Adipocyte (in vitro differentiated cells): ENCODE measurements around the gene DALRD3.

Source experiments
- DNase-seq: peaks from one replicate; pipeline ENCODE4 v3.0.0-alpha.2; 2015; ENCODE audit warnings: low read depth
- H3K27me3 ChIP-seq: replicated peaks from 2 replicates; pipeline ENCODE4 v1.7.0; 2013; ENCODE audit warnings: mild to moderate bottlenecking, low read length, moderate library complexity; ENCODE audit not compliant: control insufficient read depth, insufficient read depth
- H3K36me3 ChIP-seq: 2 replicates; pipeline ENCODE4 v1.7.0; 2013; ENCODE audit warnings: low read length, mild to moderate bottlenecking, moderate library complexity; ENCODE audit not compliant: control insufficient read depth, insufficient read depth, severe bottlenecking
- H3K4me1 ChIP-seq: 2 replicates; pipeline ENCODE4 v1.7.0; 2013; ENCODE audit warnings: mild to moderate bottlenecking, low read length, moderate library complexity; ENCODE audit not compliant: control insufficient read depth, insufficient read depth
- H3K4me3 ChIP-seq: 2 replicates; pipeline ENCODE4 v1.7.0; 2013; ENCODE audit warnings: mild to moderate bottlenecking, low read length, moderate library complexity
- H3K9ac ChIP-seq: 2 replicates; pipeline ENCODE4 v1.7.0; 2013; ENCODE audit warnings: mild to moderate bottlenecking, low read length, moderate library complexity
- H3K9me3 ChIP-seq: 2 replicates; pipeline ENCODE4 v1.7.0; 2013; ENCODE audit warnings: mild to moderate bottlenecking, low read length, moderate library complexity; ENCODE audit not compliant: control insufficient read depth

The DALRD3 gene, protein sequence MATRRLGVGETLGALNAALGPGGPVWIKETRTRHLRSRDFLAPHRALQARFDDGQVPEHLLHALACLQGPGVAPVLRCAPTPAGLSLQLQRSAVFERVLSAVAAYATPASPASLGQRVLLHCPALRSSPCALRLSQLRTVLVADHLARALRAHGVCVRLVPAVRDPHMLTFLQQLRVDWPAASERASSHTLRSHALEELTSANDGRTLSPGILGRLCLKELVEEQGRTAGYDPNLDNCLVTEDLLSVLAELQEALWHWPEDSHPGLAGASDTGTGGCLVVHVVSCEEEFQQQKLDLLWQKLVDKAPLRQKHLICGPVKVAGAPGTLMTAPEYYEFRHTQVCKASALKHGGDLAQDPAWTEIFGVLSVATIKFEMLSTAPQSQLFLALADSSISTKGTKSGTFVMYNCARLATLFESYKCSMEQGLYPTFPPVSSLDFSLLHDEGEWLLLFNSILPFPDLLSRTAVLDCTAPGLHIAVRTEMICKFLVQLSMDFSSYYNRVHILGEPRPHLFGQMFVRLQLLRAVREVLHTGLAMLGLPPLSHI

DNA sequence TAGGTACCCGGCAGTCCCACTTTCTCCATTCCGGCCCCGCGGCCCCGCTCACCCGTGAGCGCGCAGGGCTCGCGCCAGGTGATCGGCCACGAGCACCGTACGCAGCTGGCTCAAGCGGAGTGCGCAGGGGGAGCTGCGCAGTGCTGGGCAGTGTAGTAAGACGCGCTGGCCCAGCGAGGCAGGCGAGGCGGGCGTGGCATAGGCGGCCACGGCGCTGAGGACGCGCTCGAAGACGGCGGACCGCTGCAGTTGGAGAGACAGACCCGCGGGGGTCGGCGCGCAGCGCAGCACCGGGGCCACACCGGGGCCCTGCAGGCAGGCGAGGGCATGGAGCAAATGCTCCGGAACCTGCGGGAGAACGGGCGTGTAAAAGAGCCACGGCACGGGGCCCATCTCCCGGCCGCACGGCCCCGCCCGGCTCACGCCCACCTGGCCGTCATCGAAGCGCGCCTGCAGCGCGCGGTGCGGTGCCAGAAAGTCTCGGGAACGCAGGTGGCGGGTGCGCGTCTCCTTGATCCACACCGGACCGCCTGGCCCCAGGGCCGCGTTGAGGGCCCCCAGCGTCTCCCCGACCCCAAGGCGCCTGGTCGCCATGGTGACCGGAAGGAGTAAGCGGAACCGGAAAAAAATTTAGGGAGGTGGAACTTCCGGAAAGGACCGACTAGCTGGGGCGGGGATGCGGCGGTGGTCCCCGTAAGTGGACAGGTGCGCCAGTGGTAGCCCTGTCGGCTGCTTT, at the start of gene DALRD3:
Gene DALRD3, minus strand, starts transcription at position 610 of the 736 bp plus-strand sequence. Its CDS starts 16 bp downstream, at position 594.
- H3K4me1 ChIP-seq, result peaks cover 34% of the 10 kb centered on the region
- H3K4me3 ChIP-seq, result peak within 1 kb of the TSS; percentile 91
- no peaks in the 10 kb centered on the region for H3K9me3 ChIP-seq
- peaks cover 20% of the 10 kb centered on the region for H3K36me3 ChIP-seq
- peak; percentile 80 for DNase-seq
- H3K27me3 ChIP-seq, result no peaks in the 10 kb centered on the region
- peak within 1 kb of the TSS; percentile 88 for H3K9ac ChIP-seq

DNA sequence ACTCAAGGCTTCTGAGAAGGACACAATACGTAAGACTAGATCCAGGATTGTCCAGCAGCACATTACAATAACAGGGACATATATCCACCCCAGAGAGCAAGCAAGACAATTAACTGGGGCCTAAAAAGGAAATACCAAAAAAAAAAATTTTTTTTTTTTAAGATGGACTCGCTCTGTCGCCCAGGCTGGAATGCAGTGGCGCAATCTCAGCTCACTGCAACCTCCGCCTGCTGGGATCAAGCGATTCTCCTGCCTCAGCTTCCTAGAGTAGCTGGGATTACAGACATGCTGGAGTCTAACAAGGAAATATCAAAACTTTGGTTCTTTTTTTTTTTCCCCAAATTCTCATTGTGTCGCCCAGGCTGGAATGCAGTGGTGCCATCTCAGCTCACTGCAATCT, 39.6 kb upstream of the DALRD3 start:
- no peak for DNase-seq
- Histone ChIP-seq H3K4me3 (no peak overlapping the region), H3K4me1 (peaks cover 13% of the 10 kb centered on the region), H3K9ac (no peak overlapping the region), H3K27me3 (no peaks in the 10 kb centered on the region), H3K36me3 (peaks cover 40% of the 10 kb centered on the region), H3K9me3 (no peaks in the 10 kb centered on the region)

DNA sequence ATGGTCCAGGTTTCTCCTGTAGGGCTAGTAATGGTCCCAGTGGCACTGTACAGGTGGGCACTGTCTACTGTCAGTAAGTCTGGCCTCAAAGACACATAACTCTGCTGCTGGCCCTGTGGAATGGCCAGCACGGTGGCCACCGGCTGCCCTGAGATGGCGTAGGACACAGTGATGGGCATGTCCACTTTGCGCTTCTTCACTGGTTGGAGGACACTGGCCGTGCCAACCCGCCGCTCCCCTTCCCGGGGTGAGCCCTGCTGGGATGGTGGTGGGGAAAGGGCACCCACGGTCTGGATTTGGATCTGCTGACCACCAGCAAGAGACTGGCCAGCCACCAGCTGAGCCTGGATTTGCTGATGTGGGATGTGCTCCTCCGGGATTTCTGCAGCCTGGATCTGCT, 38.9 kb upstream of the DALRD3 start:
- Histone ChIP-seq H3K9me3 (no peaks in the 10 kb centered on the region), H3K4me3 (no peak overlapping the region), H3K9ac (no peak overlapping the region), H3K27me3 (no peaks in the 10 kb centered on the region), H3K4me1 (peaks cover 18% of the 10 kb centered on the region), H3K36me3 (peaks cover 42% of the 10 kb centered on the region)
- DNase-seq, result no peak

DNA sequence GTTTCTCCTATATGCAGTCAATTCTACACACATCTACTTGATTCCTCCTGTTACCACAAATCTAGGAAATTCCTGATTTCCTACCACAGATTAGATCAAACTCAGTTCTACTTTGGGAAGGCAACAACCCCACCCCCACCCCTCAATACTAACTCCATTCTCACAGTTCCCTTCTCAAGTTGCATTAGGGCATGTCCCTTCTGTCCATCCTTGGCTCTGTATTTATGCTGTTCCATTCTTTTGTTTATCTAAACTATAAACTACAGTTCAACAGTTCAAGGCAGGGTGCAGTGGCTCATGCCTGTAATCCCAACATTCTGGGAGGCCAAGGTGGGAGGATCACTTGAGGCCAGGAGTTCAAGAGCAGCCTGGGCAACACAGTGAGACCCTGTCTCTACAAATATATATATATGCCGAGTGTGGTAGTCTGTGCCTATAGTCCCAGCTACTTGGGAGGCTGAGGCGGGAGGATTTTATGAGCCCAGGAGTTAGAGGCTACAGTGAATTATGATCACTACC, 36.0 kb upstream of the DALRD3 start:
- peaks cover 40% of the 10 kb centered on the region for H3K4me1 ChIP-seq
- no peak overlapping the region for H3K4me3 ChIP-seq
- no peaks in the 10 kb centered on the region for H3K27me3 ChIP-seq
- peaks cover 39% of the 10 kb centered on the region for H3K36me3 ChIP-seq
- no peak overlapping the region for H3K9ac ChIP-seq
- DNase-seq, result no peak
- no peaks in the 10 kb centered on the region for H3K9me3 ChIP-seq

DNA sequence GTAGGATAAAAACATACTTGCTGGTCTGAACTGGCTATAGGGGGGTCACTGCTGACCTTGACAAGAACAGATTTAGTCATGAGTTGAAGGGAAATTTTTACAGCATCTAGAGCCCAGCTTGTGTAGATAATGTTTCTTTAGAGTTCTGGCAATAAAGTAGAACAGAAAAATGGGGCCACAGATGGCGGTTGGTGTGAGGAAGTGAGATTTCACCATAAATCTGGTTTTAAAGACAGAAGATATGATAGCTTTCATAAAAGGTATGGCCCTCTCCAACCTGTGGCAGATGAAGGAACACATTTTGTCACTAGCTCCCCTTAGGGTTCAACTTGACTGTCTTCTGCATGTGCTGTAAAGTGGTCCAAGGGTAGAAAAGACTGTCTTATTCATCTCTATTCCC, 35.2 kb upstream of the DALRD3 start:
- H3K27me3 ChIP-seq, result no peaks in the 10 kb centered on the region
- no peak overlapping the region for H3K9ac ChIP-seq
- H3K9me3 ChIP-seq, result no peaks in the 10 kb centered on the region
- no peak for DNase-seq
- peaks cover 45% of the 10 kb centered on the region for H3K4me1 ChIP-seq
- H3K36me3 ChIP-seq, result peaks cover 39% of the 10 kb centered on the region
- no peak overlapping the region for H3K4me3 ChIP-seq

DNA sequence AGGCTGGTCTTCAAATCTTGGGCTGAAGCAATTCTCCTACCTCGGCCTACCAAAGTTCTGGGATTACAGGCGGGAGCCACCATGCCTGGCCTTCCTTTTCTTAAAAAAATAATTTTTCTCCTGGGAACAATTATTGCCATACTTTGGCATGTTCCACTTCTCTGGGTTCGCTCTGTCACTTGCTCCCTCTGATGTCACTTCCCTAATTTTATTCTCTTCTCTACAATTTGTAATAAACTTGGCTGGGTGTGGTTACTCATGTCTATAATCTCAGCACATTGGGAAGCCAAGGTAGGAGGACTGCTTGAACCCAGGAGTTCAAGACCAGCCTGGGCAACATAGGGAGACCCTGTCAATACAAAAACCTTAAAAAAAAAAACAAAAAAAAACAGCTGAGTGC, 16.9 kb upstream of the DALRD3 start:
- no peak overlapping the region for H3K9ac ChIP-seq
- peaks cover 71% of the 10 kb centered on the region for H3K36me3 ChIP-seq
- DNase-seq, result no peak
- no peaks in the 10 kb centered on the region for H3K9me3 ChIP-seq
- H3K4me1 ChIP-seq, result peaks cover 12% of the 10 kb centered on the region
- H3K4me3 ChIP-seq, result no peak overlapping the region
- H3K27me3 ChIP-seq, result no peaks in the 10 kb centered on the region

DNA sequence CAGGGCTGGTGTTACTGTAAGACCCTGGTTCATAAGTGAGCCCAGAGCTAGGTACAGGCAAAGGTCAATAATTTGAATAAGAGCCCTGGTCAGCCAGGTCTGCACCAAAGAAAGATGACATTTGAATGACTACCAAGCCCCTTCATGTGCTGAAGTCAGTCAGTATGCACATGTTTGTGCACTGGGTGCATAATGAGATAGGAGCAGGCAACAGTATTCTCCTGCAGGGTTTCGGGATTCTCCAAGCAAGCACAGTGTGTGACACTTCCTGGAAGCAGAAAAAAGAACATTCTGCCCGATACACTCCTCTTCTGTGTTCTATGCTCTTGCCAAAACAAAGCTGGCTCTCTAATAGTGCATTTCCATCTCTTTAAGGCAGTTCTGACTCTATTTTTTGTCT, 16.3 kb upstream of the DALRD3 start:
- Histone ChIP-seq H3K4me3 (no peak overlapping the region), H3K9me3 (no peaks in the 10 kb centered on the region), H3K9ac (no peak overlapping the region), H3K36me3 (peaks cover 71% of the 10 kb centered on the region), H3K4me1 (peaks cover 13% of the 10 kb centered on the region), H3K27me3 (no peaks in the 10 kb centered on the region)
- DNase-seq, result no peak

DNA sequence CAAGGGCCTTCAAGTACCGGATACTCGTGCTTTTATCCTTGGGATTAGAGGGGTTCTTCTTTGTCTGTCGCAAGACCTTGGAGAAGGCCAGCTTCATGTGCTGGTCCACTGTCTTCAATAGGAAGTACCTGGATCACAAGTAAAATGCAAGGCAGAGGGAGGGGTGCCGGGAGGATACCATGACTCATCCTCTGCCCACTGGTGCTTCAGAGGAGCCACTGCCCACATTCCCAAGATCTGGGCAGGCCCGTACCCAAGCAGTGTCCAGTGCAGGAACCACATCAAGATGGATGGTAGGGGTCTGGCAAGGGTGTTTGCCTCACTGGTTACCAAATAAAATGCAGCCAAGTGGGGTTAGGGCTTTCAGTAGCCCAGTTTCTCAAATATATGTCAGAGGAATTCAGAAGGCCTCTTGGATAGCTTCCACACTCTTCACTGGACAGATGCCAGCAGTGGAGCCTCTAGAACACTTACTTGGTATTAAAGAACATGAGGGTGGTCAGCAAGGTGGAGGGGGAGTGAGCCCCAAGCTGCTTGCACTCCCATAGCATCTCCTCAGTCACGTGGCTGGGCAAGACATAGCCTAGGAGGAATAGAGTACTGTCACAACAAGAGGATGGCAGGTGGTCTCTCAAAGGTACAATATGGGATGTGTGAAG, 14.4 kb upstream of the DALRD3 start:
- no peak overlapping the region for H3K4me3 ChIP-seq
- no peaks in the 10 kb centered on the region for H3K9me3 ChIP-seq
- no peaks in the 10 kb centered on the region for H3K27me3 ChIP-seq
- H3K36me3 ChIP-seq, result peaks cover 71% of the 10 kb centered on the region
- no peak overlapping the region for H3K9ac ChIP-seq
- H3K4me1 ChIP-seq, result peaks cover 27% of the 10 kb centered on the region
- DNase-seq, result no peak

DNA sequence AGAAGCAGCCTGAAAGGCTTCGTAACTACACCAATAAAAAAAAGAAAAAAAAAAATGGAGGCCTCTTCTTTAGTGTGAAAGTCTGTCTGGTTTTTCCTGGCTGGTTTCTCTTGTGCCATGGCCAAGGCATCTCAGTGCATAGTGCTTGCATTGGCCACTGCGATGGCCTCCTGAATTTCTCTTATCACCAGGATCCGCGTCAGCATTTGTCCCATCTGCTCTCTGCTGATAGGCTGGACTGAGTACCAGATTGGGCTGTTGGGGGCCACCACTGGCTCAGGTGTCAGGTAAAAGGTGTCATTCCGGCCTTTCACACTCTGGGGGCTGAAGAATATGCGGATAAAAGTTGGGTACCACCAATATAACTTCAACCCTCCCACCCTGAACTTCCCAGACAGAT, 11.9 kb upstream of the DALRD3 start:
- DNase-seq, result no peak
- Histone ChIP-seq H3K4me1 (peaks cover 39% of the 10 kb centered on the region), H3K9me3 (no peaks in the 10 kb centered on the region), H3K36me3 (peaks cover 74% of the 10 kb centered on the region), H3K27me3 (no peaks in the 10 kb centered on the region), H3K4me3 (no peak overlapping the region), H3K9ac (peak overlapping the region; percentile 93)

DNA sequence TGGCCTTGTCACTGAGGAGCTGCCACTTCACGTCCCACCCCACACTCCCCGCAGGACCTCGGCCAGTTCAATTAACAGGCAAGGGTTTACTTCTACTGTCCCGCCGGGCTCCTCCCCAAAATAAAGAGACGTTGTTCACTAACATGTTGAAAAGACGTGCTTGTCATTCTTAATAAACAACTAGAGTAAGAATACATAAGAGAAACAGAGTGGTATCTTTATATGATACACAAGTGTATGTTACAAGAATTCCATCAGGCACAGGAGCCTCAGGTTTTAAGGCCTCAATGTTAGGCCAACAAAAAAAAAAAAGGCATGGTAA, 11.1 kb upstream of the DALRD3 start:
- H3K36me3 ChIP-seq, result peaks cover 74% of the 10 kb centered on the region
- DNase-seq, result no peak
- H3K9ac ChIP-seq, result peak overlapping the region; percentile 93
- H3K27me3 ChIP-seq, result no peaks in the 10 kb centered on the region
- H3K4me1 ChIP-seq, result peaks cover 40% of the 10 kb centered on the region
- peak overlapping the region; percentile 90 for H3K4me3 ChIP-seq
- no peaks in the 10 kb centered on the region for H3K9me3 ChIP-seq
